HG02763 (cell line): ENCODE results near the gene TNS4.

Source experiments
- ATAC-seq: cut with Tn5 transposase; IDR thresholded peaks from one replicate; pipeline ENCODE4 v1.9.1; 2021; ENCODE audit warnings: mild to moderate bottlenecking, moderate library complexity; ENCODE audit not compliant: unreplicated experiment

TNS4 gene

GRCh38 chr17:40536295-40537171, 35.1 kb upstream of the TNS4 start:
- ATAC-seq = no peak

- no peak for ATAC-seq
Measured at GRCh38 chr17:40535924-40536294, 34.5 kb upstream of the TNS4 start.

- no peak for ATAC-seq
Measured at GRCh38 chr17:40535438-40535837, 34.0 kb upstream of the TNS4 start.

- ATAC-seq = no peak
Measured at GRCh38 chr17:40534371-40535189, 33.2 kb upstream of the TNS4 start.

- ATAC-seq = no peak
Measured at GRCh38 chr17:40533896-40534295, 32.5 kb upstream of the TNS4 start.

- no peak for ATAC-seq
Measured at GRCh38 chr17:40532520-40533253, 31.3 kb upstream of the TNS4 start.

GRCh38 chr17:40531051-40531991, 29.9 kb upstream of the TNS4 start:
- ATAC-seq = no peak

- ATAC-seq = no peak
Measured at GRCh38 chr17:40530531-40530994, 29.1 kb upstream of the TNS4 start.

- no peak for ATAC-seq
Measured at GRCh38 chr17:40529991-40530390, 28.6 kb upstream of the TNS4 start.

GRCh38 chr17:40528692-40529417, 27.4 kb upstream of the TNS4 start:
- no peak for ATAC-seq

GRCh38 chr17:40526668-40527067, 25.2 kb upstream of the TNS4 start:
- no peak for ATAC-seq

GRCh38 chr17:40525294-40525693, 23.9 kb upstream of the TNS4 start:
- no peak for ATAC-seq

GRCh38 chr17:40524243-40524965, 23.0 kb upstream of the TNS4 start:
- ATAC-seq = no peak

GRCh38 chr17:40522961-40523310, 21.5 kb upstream of the TNS4 start:
- ATAC-seq = no peak

- no peak for ATAC-seq
Measured at GRCh38 chr17:40522250-40522960, 21.0 kb upstream of the TNS4 start.

GRCh38 chr17:40520991-40521453, 19.6 kb upstream of the TNS4 start:
- ATAC-seq = no peak

GRCh38 chr17:40519089-40519775, 17.8 kb upstream of the TNS4 start:
- no peak for ATAC-seq
